ENCODE results near the gene DLX1.
A peak's percentile ranks its signal among the peaks of the same experiment; 100 is the strongest.

DLX1 gene

DNA sequence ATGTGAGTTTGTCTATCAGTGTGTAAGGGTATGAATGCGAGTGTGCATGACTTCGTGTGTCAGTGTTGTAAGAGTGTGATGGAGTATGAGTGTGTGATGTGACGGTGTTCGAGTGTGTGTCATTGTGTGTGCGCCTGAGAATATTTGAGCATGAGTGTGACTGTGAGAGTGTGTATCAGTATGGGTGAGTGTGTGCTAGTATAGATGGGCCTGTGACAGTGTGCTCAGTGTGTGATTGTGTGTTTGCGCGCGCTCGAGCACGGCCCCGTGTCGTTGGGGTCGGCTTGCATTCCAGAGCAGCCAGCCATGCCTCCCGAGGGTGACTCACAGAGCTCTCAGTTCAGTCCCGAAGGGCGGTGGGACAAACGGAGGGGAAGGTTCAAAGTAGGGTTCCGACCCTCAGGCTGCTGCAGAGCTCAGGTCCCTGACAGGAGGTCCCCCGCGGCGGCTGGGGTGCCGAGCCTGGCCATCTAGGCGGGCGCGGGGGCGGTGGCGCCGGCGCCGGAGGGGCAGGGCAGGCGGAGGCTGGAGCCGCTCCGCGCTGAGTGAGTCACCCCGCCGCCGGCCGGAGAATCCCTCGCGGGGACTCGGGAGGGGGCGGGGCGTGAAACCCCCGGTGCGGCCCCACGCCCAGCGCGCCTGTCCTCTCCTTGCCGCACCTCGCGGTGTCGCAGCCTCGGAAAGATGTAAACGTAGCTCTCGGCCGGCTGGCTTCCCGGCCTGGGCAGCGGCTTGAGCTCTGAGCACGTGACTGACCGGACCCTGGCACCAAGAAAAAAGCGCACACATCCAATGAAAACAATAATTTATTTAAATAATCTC is 13.6 kb downstream of the DLX1 start (continued):
- peak; percentile 56; the same call in 1 of the 2 replicates for TF ChIP-seq WT1 (tag by site-specific recombination; IDR thresholded peaks at IDR 0.05)
- TF ChIP-seq, protein P1, sequence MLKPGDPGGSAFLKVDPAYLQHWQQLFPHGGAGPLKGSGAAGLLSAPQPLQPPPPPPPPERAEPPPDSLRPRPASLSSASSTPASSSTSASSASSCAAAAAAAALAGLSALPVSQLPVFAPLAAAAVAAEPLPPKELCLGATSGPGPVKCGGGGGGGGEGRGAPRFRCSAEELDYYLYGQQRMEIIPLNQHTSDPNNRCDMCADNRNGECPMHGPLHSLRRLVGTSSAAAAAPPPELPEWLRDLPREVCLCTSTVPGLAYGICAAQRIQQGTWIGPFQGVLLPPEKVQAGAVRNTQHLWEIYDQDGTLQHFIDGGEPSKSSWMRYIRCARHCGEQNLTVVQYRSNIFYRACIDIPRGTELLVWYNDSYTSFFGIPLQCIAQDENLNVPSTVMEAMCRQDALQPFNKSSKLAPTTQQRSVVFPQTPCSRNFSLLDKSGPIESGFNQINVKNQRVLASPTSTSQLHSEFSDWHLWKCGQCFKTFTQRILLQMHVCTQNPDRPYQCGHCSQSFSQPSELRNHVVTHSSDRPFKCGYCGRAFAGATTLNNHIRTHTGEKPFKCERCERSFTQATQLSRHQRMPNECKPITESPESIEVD (tag by site-specific recombination; IDR thresholded peaks at IDR 0.05) = no peak
- TF ChIP-seq ZNF423 (tag by site-specific recombination; IDR thresholded peaks at IDR 0.05) = peak; percentile 42; the same call in 1 of the 2 replicates
- no peak for TF ChIP-seq ZNF214 (tag by site-specific recombination; IDR thresholded peaks at IDR 0.05; ENCODE audit: borderline replicate concordance)
- TF ChIP-seq ZIC2 (tag by site-specific recombination; IDR thresholded peaks at IDR 0.05) = peak; percentile 57; the same call in 1 of the 2 replicates
- no peak for TF ChIP-seq ZNF76 (tag by site-specific recombination; IDR thresholded peaks at IDR 0.05; ENCODE audit: borderline replicate concordance, low read depth)
- TF ChIP-seq KLF9 (tag by site-specific recombination; IDR thresholded peaks at IDR 0.05; ENCODE audit: low read depth) = peak; percentile 77
- TF ChIP-seq ZNF324 (tag by site-specific recombination; IDR thresholded peaks at IDR 0.05) = peak; percentile 26; the same call in 1 of the 2 replicates
- TF ChIP-seq ZNF394 (tag by site-specific recombination; IDR thresholded peaks at IDR 0.05; ENCODE audit: borderline replicate concordance) = peak; percentile 29; the same call in 1 of the 2 replicates
- peak; percentile 94 for TF ChIP-seq ZNF660 (tag by site-specific recombination; IDR thresholded peaks at IDR 0.05)
- TF ChIP-seq, protein P2, sequence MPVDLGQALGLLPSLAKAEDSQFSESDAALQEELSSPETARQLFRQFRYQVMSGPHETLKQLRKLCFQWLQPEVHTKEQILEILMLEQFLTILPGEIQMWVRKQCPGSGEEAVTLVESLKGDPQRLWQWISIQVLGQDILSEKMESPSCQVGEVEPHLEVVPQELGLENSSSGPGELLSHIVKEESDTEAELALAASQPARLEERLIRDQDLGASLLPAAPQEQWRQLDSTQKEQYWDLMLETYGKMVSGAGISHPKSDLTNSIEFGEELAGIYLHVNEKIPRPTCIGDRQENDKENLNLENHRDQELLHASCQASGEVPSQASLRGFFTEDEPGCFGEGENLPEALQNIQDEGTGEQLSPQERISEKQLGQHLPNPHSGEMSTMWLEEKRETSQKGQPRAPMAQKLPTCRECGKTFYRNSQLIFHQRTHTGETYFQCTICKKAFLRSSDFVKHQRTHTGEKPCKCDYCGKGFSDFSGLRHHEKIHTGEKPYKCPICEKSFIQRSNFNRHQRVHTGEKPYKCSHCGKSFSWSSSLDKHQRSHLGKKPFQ (tag by site-specific recombination; IDR thresholded peaks at IDR 0.05) = peak; percentile 97
- no peak for TF ChIP-seq ZNF175 (tag by site-specific recombination; IDR thresholded peaks at IDR 0.05)
- peak; percentile 89 for TF ChIP-seq IKZF3 (tag by site-specific recombination; IDR thresholded peaks at IDR 0.05)
- TF ChIP-seq, protein P3, sequence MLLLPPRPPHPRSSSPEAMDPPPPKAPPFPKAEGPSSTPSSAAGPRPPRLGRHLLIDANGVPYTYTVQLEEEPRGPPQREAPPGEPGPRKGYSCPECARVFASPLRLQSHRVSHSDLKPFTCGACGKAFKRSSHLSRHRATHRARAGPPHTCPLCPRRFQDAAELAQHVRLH (tag by site-specific recombination; IDR thresholded peaks at IDR 0.05) = peak; percentile 68; the same call in 1 of the 2 replicates
- peak; percentile 31; the same call in 1 of the 2 replicates for TF ChIP-seq REPIN1 (tag by site-specific recombination; IDR thresholded peaks at IDR 0.05; ENCODE audit: low read depth)
- TF ChIP-seq, protein P4, sequence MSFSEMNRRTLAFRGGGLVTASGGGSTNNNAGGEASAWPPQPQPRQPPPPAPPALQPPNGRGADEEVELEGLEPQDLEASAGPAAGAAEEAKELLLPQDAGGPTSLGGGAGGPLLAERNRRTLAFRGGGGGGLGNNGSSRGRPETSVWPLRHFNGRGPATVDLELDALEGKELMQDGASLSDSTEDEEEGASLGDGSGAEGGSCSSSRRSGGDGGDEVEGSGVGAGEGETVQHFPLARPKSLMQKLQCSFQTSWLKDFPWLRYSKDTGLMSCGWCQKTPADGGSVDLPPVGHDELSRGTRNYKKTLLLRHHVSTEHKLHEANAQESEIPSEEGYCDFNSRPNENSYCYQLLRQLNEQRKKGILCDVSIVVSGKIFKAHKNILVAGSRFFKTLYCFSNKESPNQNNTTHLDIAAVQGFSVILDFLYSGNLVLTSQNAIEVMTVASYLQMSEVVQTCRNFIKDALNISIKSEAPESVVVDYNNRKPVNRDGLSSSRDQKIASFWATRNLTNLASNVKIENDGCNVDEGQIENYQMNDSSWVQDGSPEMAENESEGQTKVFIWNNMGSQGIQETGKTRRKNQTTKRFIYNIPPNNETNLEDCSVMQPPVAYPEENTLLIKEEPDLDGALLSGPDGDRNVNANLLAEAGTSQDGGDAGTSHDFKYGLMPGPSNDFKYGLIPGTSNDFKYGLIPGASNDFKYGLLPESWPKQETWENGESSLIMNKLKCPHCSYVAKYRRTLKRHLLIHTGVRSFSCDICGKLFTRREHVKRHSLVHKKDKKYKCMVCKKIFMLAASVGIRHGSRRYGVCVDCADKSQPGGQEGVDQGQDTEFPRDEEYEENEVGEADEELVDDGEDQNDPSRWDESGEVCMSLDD (tag by site-specific recombination; IDR thresholded peaks at IDR 0.05) = peak; percentile 79
- peak; percentile 53; the same call in 1 of the 2 replicates for TF ChIP-seq MZF1 (tag by site-specific recombination; IDR thresholded peaks at IDR 0.05; ENCODE audit: borderline replicate concordance)
- TF ChIP-seq, protein P5, sequence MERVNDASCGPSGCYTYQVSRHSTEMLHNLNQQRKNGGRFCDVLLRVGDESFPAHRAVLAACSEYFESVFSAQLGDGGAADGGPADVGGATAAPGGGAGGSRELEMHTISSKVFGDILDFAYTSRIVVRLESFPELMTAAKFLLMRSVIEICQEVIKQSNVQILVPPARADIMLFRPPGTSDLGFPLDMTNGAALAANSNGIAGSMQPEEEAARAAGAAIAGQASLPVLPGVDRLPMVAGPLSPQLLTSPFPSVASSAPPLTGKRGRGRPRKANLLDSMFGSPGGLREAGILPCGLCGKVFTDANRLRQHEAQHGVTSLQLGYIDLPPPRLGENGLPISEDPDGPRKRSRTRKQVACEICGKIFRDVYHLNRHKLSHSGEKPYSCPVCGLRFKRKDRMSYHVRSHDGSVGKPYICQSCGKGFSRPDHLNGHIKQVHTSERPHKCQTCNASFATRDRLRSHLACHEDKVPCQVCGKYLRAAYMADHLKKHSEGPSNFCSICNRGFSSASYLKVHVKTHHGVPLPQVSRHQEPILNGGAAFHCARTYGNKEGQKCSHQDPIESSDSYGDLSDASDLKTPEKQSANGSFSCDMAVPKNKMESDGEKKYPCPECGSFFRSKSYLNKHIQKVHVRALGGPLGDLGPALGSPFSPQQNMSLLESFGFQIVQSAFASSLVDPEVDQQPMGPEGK (tag by site-specific recombination; IDR thresholded peaks at IDR 0.05) = peak; percentile 85
- TF ChIP-seq ZNF184 (tag by site-specific recombination; IDR thresholded peaks at IDR 0.05) = 0 out of 2 replicates have a peak, but pooled peaks have one; percentile 40
- no peak for TF ChIP-seq ZNF169 (tag by site-specific recombination; IDR thresholded peaks at IDR 0.05)
- TF ChIP-seq ZSCAN30 (tag by site-specific recombination; IDR thresholded peaks at IDR 0.05) = peak; percentile 92
- TF ChIP-seq, protein P6, sequence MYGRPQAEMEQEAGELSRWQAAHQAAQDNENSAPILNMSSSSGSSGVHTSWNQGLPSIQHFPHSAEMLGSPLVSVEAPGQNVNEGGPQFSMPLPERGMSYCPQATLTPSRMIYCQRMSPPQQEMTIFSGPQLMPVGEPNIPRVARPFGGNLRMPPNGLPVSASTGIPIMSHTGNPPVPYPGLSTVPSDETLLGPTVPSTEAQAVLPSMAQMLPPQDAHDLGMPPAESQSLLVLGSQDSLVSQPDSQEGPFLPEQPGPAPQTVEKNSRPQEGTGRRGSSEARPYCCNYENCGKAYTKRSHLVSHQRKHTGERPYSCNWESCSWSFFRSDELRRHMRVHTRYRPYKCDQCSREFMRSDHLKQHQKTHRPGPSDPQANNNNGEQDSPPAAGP (tag by site-specific recombination; IDR thresholded peaks at IDR 0.05) = peak; percentile 51
- peak; percentile 79 for TF ChIP-seq ZNF335 (tag by site-specific recombination; conservative IDR thresholded peaks at IDR 0.05)
- peak; percentile 44 for TF ChIP-seq ZNF24 (tag by site-specific recombination; IDR thresholded peaks at IDR 0.05)
- TF ChIP-seq, protein P7, sequence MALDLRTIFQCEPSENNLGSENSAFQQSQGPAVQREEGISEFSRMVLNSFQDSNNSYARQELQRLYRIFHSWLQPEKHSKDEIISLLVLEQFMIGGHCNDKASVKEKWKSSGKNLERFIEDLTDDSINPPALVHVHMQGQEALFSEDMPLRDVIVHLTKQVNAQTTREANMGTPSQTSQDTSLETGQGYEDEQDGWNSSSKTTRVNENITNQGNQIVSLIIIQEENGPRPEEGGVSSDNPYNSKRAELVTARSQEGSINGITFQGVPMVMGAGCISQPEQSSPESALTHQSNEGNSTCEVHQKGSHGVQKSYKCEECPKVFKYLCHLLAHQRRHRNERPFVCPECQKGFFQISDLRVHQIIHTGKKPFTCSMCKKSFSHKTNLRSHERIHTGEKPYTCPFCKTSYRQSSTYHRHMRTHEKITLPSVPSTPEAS (tag by site-specific recombination; IDR thresholded peaks at IDR 0.05) = peak; percentile 94
- TF ChIP-seq KLF1 (tag by site-specific recombination; IDR thresholded peaks at IDR 0.05) = peak; percentile 57
- TF ChIP-seq ZNF2 (tag by site-specific recombination; IDR thresholded peaks at IDR 0.05) = peak; percentile 98
- peak; percentile 38; the same call in 1 of the 2 replicates for TF ChIP-seq FEZF1 (tag by site-specific recombination; IDR thresholded peaks at IDR 0.05)
